HepG2 (cell line): ENCODE data around the gene LMCD1. TPM values are rescaled to one million over a fixed set of nuclear protein-coding genes. Genes with fewer than 3 reads are reported as not detected.

Experiments used
- ATAC-seq: fragments of 200-7000 bp; cut with Tn5 transposase; 3 replicates; pipeline ENCODE4 v1.9.1; 2020; ENCODE audit warnings: mild to moderate bottlenecking, moderate library complexity
- BruUV-seq: library from RNA; stranded (reverse); fragments of 400-500 nt; replicated peaks from 2 replicates; lab custom pipeline; 2021; lab: Mats Ljungman, UMichigan
- CTCF ChIA-PET: fragments of 300-600 bp; formaldehyde crosslinking; extraction: SDS; loops from one replicate; lab custom pipeline; 2021; ENCODE audit warnings: low total read pairs, inconsistent platforms, low intra/inter-chr PET ratio; lab: Yijun Ruan, JAX
- POLR2A ChIA-PET: fragments of 350-600 bp; sonication (Branson Sonifier 250); formaldehyde crosslinking; loops from one replicate; lab custom pipeline; 2020; ENCODE audit warnings: antibody characterized with exemption, inconsistent platforms; lab: Yijun Ruan, JAX
- DNase-seq: peaks from one replicate; pipeline ENCODE4 v3.0.0-alpha.2; 2015; ENCODE audit warnings: low spot score
- FAIRE-seq: peaks from 3 replicates; lab custom pipeline; 2011; peaks lifted over from hg19 to GRCh38; lab: Jason Lieb, UNC
- H2AFZ ChIP-seq: one replicate; pipeline ENCODE4 v1.6.1; 2011; ENCODE audit warnings: low read length, inconsistent platforms
- H3K27ac ChIP-seq: fragments of 300-600 bp; 3 replicates; pipeline ENCODE4 v1.8.0; 2011; ENCODE audit warnings: mixed run types, mild to moderate bottlenecking, mixed read lengths, low read length, inconsistent platforms; ENCODE audit not compliant: insufficient read depth; ENCODE audit errors: extremely low read length
- H3K27me3 ChIP-seq, 2 experiments: fragments of 200-600 bp in 1 of 2; 2 replicates in 1 of 2; 3 replicates in 1 of 2; pipeline versions ENCODE4 v1.6.0 to v1.8.0; 2011; ENCODE audit warnings: low read length in 2 of 2, mild to moderate bottlenecking in 2 of 2, moderate library complexity in 2 of 2, inconsistent platforms in 1 of 2; ENCODE audit not compliant: insufficient read depth in 2 of 2, control insufficient read depth in 1 of 2
- H3K36me3 ChIP-seq, 2 experiments: fragments of 200-600 bp in 1 of 2; replicated peaks in 1 of 2; 2 replicates in 1 of 2; 3 replicates in 1 of 2; pipeline versions ENCODE4 v1.5.1 to v1.8.0; 2011; ENCODE audit warnings: low read length in 2 of 2, inconsistent platforms in 1 of 2; ENCODE audit not compliant: insufficient read depth in 2 of 2, control insufficient read depth in 1 of 2
- H3K4me1 ChIP-seq: 2 replicates; pipeline ENCODE4 v1.5.1; 2012; ENCODE audit warnings: low read length, inconsistent platforms; ENCODE audit not compliant: insufficient read depth
- H3K4me2 ChIP-seq: 2 replicates; pipeline ENCODE4 v1.6.0; 2011; ENCODE audit warnings: low read depth, low read length, inconsistent platforms
- H3K4me3 ChIP-seq, 3 experiments: fragments of 200-600 bp in 1 of 3; sonication (generic), shearing (Covaris generic) in 1 of 3; replicated peaks in 1 of 3; 2 replicates each; pipeline ENCODE4 v1.5.1; 2011 to 2016; ENCODE audit warnings: low read length in 3 of 3, inconsistent platforms in 2 of 3, low read depth in 2 of 3, mild to moderate bottlenecking in 2 of 3, control low read depth in 1 of 3, mixed read lengths in 1 of 3; ENCODE audit not compliant: insufficient read depth in 1 of 3
- H3K79me2 ChIP-seq: one replicate; pipeline ENCODE4 v1.6.1; 2011; ENCODE audit warnings: low read length, inconsistent platforms; ENCODE audit not compliant: insufficient read depth
- H3K9ac ChIP-seq: 2 replicates; pipeline ENCODE4 v1.6.0; 2011; ENCODE audit warnings: mild to moderate bottlenecking, low read depth, low read length, inconsistent platforms; ENCODE audit not compliant: insufficient read depth
- H3K9me3 ChIP-seq: 2 replicates; pipeline ENCODE4 v1.5.1; 2012; ENCODE audit warnings: mild to moderate bottlenecking, low read length
- H4K20me1 ChIP-seq: 2 replicates; pipeline ENCODE4 v1.6.0; 2011; ENCODE audit warnings: inconsistent platforms, mild to moderate bottlenecking, low read length, moderate library complexity; ENCODE audit not compliant: insufficient read depth
- KDM6A ChIP-seq: IDR thresholded peaks from 2 replicates; pipeline ENCODE4 v1.6.1; 2016; ENCODE audit warnings: low read depth
- PCBP2 ChIP-seq: fragments of 200-400 bp; formaldehyde crosslinking; optimal IDR thresholded peaks from 2 replicates; pipeline ENCODE3; 2018; ENCODE audit warnings: low read length, low read depth; ENCODE audit not compliant: poor library complexity, severe bottlenecking
- RBFOX2 ChIP-seq: fragments of 200-400 bp; formaldehyde crosslinking; IDR thresholded peaks from 2 replicates; pipeline ENCODE4 v1.6.1; 2017; ENCODE audit warnings: low read depth, mild to moderate bottlenecking, low read length
- SMAD3 ChIP-seq: sonication (generic); formaldehyde crosslinking; IDR thresholded peaks from 2 replicates; pipeline ENCODE4 v1.4.0; 2020; ENCODE audit warnings: missing genetic modification reagents
- ZBTB38 ChIP-seq: sonication (generic); formaldehyde crosslinking; IDR thresholded peaks from 2 replicates; pipeline ENCODE4 v1.5.1; 2020; ENCODE audit warnings: mild to moderate bottlenecking, missing genetic modification reagents
- ZKSCAN5 ChIP-seq: sonication (generic); formaldehyde crosslinking; IDR thresholded peaks from 2 replicates; pipeline ENCODE4 v1.5.1; 2020; ENCODE audit warnings: mild to moderate bottlenecking, missing genetic modification reagents
- ZNF337 ChIP-seq: sonication (generic); formaldehyde crosslinking; IDR thresholded peaks from 2 replicates; pipeline ENCODE4 v1.5.1; 2020; ENCODE audit warnings: missing genetic modification reagents, low read depth, mild to moderate bottlenecking, borderline replicate concordance
- ZNF558 ChIP-seq: sonication (generic); formaldehyde crosslinking; IDR thresholded peaks from 2 replicates; pipeline ENCODE4 v1.9.0; 2022; ENCODE audit warnings: mild to moderate bottlenecking, missing genetic modification reagents, borderline replicate concordance
- ZNF792 ChIP-seq: IDR thresholded peaks from 2 replicates; pipeline ENCODE4 v1.6.1; 2016
- WGBS: methylation state at CpG from one replicate; pipeline ENCODE4 v1.1.6; 2017; ENCODE audit warnings: low lambda C conversion rate; 5-methylcytosine and 5-hydroxymethylcytosine counted together
- in situ Hi-C: cut with HindIII; loops from 2 replicates; pipeline ENCODE4 v1.10.0; 2017; ENCODE audit warnings: low pct_unique_long_range_greater_than_20kb; ENCODE audit not compliant: extremely low pct_ligation_motif_present
- intact Hi-C: fragments of 100-400 bp; cut with micrococcal nuclease; formaldehyde crosslinking; loops from one replicate; pipeline ENCODE4 v1.10.0; 2022; ENCODE audit not compliant: unreplicated experiment
- polyA plus RNA-seq, 8 experiments: library from polyadenylated mRNA; depleted of rRNA in 3 of 8; stranded (reverse) in 7 of 8; unstranded in 1 of 8; fragments of >200 nt; fragmentation: Illumina TruSeq in 4 of 8; extraction: Trizol in 4 of 8; gene quantifications; 2 replicates each; pipeline versions ENCODE4 v1.2.1 to v1.2.3, GENCODE V29; 2011 to 2016; ENCODE audit warnings: low read depth in 4 of 8, missing spikeins in 1 of 8, mixed read lengths in 1 of 8; ENCODE audit not compliant: insufficient read depth in 1 of 8
- total RNA-seq, 5 experiments: library from RNA; depleted of rRNA; stranded (reverse); fragments of >200 nt; fragmentation: Illumina TruSeq; extraction: Trizol; gene quantifications; 2 replicates each; pipeline ENCODE4 v1.2.3, GENCODE V29; 2016; ENCODE audit warnings: low read depth in 1 of 5
- TF ChIP-seq, protein P1 (sequence below): IDR thresholded peaks from 2 replicates; pipeline ENCODE4 v1.6.1; 2016; ENCODE audit warnings: missing compliant biosample characterization, missing genetic modification reagents, borderline replicate concordance
- TF ChIP-seq, protein P2 (sequence below): sonication (generic); formaldehyde crosslinking; IDR thresholded peaks from 2 replicates; pipeline ENCODE4 v1.4.0; 2020; ENCODE audit warnings: missing genetic modification reagents, borderline replicate concordance
- TF ChIP-seq, protein P3 (sequence below): IDR thresholded peaks from 2 replicates; pipeline ENCODE4 v1.6.1; 2016; ENCODE audit warnings: missing compliant biosample characterization, missing genetic modification reagents, borderline replicate concordance

The LMCD1 gene
- total and polyA plus RNA-seq, 2 of the 13 experiments (the other 11 are each of a cell fraction or from before 2014, with no cell fraction given) = 6.2 to 7.1 TPM

DNA sequence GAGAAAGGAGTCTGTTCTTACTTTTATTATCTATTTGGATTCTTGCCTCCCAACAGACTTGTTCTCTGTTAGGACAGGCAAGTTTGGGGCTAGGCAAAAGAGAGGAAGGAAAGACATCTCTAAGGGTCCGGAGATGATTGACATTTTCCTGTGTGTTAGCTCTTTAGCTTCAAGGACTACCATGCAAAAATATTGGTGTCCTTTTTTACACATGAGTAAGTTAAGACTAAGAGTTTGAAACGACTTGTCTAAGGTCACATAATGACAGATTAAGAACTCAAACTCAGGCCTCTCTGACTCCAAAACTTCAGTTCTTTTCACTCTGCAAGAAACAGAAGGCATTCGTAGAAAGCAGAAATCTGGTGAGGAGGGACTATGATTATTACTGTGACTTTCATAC lies 5.9 kb downstream of the LMCD1 start:
- Histone ChIP-seq H3K9ac (no peak overlapping the region), H3K4me1 (peaks cover 45% of the 10 kb centered on the region), H3K36me3 (no peaks in the 10 kb centered on the region), H3K4me2 (no peak overlapping the region), H3K4me3 (no peak overlapping the region)
- ATAC-seq = no peak
- TF ChIP-seq ZNF337 (CRISPR knock-in tag) (no peak), ZNF792 (CRISPR knock-in tag) (no peak), SMAD3 (CRISPR knock-in tag) (no peak), KDM6A (CRISPR knock-in tag) (no peak), ZKSCAN5 (CRISPR knock-in tag) (no peak), RBFOX2 (no peak), PCBP2 (no peak), ZBTB38 (CRISPR knock-in tag) (no peak), ZNF558 (CRISPR knock-in tag) (no peak)
- TF ChIP-seq, protein P1, sequence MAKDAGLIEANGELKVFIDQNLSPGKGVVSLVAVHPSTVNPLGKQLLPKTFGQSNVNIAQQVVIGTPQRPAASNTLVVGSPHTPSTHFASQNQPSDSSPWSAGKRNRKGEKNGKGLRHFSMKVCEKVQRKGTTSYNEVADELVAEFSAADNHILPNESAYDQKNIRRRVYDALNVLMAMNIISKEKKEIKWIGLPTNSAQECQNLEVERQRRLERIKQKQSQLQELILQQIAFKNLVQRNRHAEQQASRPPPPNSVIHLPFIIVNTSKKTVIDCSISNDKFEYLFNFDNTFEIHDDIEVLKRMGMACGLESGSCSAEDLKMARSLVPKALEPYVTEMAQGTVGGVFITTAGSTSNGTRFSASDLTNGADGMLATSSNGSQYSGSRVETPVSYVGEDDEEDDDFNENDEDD (CRISPR knock-in tag) = no peak
- TF ChIP-seq, protein P2, sequence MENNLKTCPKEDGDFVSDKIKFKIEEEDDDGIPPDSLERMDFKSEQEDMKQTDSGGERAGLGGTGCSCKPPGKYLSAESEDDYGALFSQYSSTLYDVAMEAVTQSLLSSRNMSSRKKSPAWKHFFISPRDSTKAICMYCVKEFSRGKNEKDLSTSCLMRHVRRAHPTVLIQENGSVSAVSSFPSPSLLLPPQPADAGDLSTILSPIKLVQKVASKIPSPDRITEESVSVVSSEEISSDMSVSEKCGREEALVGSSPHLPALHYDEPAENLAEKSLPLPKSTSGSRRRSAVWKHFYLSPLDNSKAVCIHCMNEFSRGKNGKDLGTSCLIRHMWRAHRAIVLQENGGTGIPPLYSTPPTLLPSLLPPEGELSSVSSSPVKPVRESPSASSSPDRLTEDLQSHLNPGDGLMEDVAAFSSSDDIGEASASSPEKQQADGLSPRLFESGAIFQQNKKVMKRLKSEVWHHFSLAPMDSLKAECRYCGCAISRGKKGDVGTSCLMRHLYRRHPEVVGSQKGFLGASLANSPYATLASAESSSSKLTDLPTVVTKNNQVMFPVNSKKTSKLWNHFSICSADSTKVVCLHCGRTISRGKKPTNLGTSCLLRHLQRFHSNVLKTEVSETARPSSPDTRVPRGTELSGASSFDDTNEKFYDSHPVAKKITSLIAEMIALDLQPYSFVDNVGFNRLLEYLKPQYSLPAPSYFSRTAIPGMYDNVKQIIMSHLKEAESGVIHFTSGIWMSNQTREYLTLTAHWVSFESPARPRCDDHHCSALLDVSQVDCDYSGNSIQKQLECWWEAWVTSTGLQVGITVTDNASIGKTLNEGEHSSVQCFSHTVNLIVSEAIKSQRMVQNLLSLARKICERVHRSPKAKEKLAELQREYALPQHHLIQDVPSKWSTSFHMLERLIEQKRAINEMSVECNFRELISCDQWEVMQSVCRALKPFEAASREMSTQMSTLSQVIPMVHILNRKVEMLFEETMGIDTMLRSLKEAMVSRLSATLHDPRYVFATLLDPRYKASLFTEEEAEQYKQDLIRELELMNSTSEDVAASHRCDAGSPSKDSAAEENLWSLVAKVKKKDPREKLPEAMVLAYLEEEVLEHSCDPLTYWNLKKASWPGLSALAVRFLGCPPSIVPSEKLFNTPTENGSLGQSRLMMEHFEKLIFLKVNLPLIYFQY (CRISPR knock-in tag) = no peak
- TF ChIP-seq, protein P3, sequence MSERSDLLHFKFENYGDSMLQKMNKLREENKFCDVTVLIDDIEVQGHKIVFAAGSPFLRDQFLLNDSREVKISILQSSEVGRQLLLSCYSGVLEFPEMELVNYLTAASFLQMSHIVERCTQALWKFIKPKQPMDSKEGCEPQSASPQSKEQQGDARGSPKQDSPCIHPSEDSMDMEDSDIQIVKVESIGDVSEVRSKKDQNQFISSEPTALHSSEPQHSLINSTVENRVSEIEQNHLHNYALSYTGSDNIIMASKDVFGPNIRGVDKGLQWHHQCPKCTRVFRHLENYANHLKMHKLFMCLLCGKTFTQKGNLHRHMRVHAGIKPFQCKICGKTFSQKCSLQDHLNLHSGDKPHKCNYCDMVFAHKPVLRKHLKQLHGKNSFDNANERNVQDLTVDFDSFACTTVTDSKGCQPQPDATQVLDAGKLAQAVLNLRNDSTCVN (CRISPR knock-in tag) = no peak
- TF ChIP-seq, all 625 proteins: peak for 0
- Histone ChIP-seq H3K79me2 (no peaks in the 10 kb centered on the region), H4K20me1 (no peaks in the 10 kb centered on the region), H2AFZ (no peak overlapping the region), H3K27me3 (no peaks in the 10 kb centered on the region), H3K27ac (no peak overlapping the region), H3K9me3 (no peaks in the 10 kb centered on the region)
- DNase-seq (no peak), FAIRE-seq (no peak)
- ChIA-PET CTCF (no interaction called here), POLR2A (no interaction called here)
- in situ Hi-C loops = no loop called here
- intact Hi-C loops = loop anchor here (10.0 kb wide), 1 partner anchor 97 kb away; no protein-coding TSS in a partner anchor
- BruUV-seq = no TSS peak
- WGBS = 77% methylated on average over 3 of the region's 3 CpGs
